ENCODE data around the gene GABARAP.

GABARAP gene

DNA sequence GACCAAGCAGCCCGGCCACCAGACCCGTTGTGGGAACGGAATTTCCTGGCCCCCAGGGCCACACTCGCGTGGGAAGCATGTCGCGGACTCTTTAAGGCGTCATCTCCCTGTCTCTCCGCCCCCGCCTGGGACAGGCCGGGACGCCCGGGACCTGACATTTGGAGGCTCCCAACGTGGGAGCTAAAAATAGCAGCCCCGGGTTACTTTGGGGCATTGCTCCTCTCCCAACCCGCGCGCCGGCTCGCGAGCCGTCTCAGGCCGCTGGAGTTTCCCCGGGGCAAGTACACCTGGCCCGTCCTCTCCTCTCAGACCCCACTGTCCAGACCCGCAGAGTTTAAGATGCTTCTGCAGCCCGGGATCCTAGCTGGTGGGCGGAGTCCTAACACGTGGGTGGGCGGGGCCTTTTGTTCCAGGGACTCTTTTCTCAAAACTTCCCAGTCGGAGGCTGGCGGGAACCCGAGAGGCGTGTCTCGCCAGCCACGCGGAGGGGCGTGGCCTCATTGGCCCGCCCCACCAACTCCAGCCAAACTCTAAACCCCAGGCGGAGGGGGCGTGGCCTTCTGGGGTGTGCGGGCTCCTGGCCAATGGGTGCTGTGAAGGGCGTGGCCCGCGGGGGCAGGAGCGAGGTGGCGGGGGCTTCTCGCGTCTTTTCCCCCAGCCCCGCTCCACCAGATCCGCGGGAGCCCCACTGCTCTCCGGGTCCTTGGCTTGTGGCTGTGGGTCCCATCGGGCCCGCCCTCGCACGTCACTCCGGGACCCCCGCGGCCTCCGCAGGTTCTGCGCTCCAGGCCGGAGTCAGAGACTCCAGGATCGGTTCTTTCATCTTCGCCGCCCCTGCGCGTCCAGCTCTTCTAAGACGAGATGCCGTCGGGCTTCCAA lies 39.1 kb upstream of the GABARAP start, which contains the start of gene SLC2A4:
TSS of gene SLC2A4 (plus strand) at position 645 of the 879 bp plus-strand sequence. CDS start at position 862, 217 bp downstream.
- no peak within 1 kb of the TSS for H3K27ac ChIP-seq (ENCODE audit: low read depth, low read length)
- peaks cover 4% of the 10 kb centered on the region; the same call in 1 of the 2 replicates for H3F3A ChIP-seq (ENCODE audit: insufficient read depth)
- no peak within 1 kb of the TSS for H2AFZ ChIP-seq (ENCODE audit: low read depth, low read length, severe bottlenecking)
- no peak within 1 kb of the TSS for H3K9ac ChIP-seq (ENCODE audit: low read length)
- H3K4me2 ChIP-seq (ENCODE audit: low read depth, low read length, poor library complexity, severe bottlenecking) = peak within 1 kb of the TSS; percentile 54
- peak within 1 kb of the TSS; percentile 31 for H3K4me3 ChIP-seq (ENCODE audit: insufficient read depth, low read length, poor library complexity, severe bottlenecking)
- no peaks in the 10 kb centered on the region for H4K20me1 ChIP-seq (ENCODE audit: low read depth, low read length)
- TF ChIP-seq, protein P1, sequence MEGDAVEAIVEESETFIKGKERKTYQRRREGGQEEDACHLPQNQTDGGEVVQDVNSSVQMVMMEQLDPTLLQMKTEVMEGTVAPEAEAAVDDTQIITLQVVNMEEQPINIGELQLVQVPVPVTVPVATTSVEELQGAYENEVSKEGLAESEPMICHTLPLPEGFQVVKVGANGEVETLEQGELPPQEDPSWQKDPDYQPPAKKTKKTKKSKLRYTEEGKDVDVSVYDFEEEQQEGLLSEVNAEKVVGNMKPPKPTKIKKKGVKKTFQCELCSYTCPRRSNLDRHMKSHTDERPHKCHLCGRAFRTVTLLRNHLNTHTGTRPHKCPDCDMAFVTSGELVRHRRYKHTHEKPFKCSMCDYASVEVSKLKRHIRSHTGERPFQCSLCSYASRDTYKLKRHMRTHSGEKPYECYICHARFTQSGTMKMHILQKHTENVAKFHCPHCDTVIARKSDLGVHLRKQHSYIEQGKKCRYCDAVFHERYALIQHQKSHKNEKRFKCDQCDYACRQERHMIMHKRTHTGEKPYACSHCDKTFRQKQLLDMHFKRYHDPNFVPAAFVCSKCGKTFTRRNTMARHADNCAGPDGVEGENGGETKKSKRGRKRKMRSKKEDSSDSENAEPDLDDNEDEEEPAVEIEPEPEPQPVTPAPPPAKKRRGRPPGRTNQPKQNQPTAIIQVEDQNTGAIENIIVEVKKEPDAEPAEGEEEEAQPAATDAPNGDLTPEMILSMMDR (IDR thresholded peaks at IDR 0.05; ENCODE audit: insufficient read depth, low read length, poor library complexity, severe bottlenecking) = no peak
- TF ChIP-seq EZH2phosphoT487 (conservative IDR thresholded peaks at IDR 0.05; ENCODE audit: low read length) = no peak
- H3K79me2 ChIP-seq (ENCODE audit: insufficient read depth, low read length) = no peaks in the 10 kb centered on the region
- H3K36me3 ChIP-seq (ENCODE audit: low read length) = no peaks in the 10 kb centered on the region
- no peaks in the 10 kb centered on the region for H3K9me2 ChIP-seq (replicated peaks; ENCODE audit: insufficient read depth, low read length)
- H3K27me3 ChIP-seq (ENCODE audit: low read length) = no peaks in the 10 kb centered on the region
- no peaks in the 10 kb centered on the region for H3K9me3 ChIP-seq (ENCODE audit: insufficient read depth, low read length)

DNA sequence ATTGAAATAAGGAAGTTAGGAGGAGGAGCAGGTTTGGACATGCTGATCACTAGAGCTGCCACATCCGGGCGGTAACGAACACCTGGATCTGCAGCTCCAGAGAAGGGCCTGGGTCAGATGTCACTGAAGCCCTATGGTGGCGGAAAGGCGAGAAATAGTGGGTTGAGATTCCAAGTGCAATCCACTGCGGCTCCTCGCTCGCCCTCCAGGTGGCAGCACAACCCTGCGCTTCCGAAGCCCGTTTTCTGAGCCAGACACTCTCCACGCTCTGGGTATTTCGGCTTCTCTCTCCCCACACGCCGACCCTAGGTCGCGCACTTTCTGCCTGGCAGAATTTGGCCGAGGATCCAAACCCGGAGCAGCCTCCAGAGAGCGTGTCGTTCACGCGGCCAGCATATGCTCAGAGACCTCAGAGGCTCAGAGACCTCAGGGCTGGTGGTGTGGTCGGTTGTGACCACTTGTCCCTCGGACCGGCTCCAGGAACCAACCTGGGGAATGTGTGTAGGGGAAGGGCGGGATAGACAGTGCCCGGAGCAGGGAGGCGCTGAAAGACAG lies 38.3 kb upstream of the GABARAP start:
- Histone ChIP-seq H3K9me2 (replicated peaks; ENCODE audit: insufficient read depth, low read length) (no peaks in the 10 kb centered on the region), H3K27ac (ENCODE audit: low read depth, low read length) (no peak overlapping the region), H3F3A (ENCODE audit: insufficient read depth) (peaks cover 4% of the 10 kb centered on the region; the same call in 1 of the 2 replicates), H3K9ac (ENCODE audit: low read length) (no peak overlapping the region), H4K20me1 (ENCODE audit: low read depth, low read length) (no peaks in the 10 kb centered on the region), H3K4me2 (ENCODE audit: low read depth, low read length, poor library complexity, severe bottlenecking) (peak overlapping the region; percentile 54), H3K27me3 (ENCODE audit: low read length) (no peaks in the 10 kb centered on the region), H3K36me3 (ENCODE audit: low read length) (no peaks in the 10 kb centered on the region), H3K9me3 (ENCODE audit: insufficient read depth, low read length) (no peaks in the 10 kb centered on the region), H3K4me3 (ENCODE audit: insufficient read depth, low read length, poor library complexity, severe bottlenecking) (no peak overlapping the region), H2AFZ (ENCODE audit: low read depth, low read length, severe bottlenecking) (no peak overlapping the region), H3K79me2 (ENCODE audit: insufficient read depth, low read length) (no peaks in the 10 kb centered on the region)
- TF ChIP-seq EZH2phosphoT487 (conservative IDR thresholded peaks at IDR 0.05; ENCODE audit: low read length) = no peak; the same call in 1 of the 2 replicates
- TF ChIP-seq, protein P1 (IDR thresholded peaks at IDR 0.05; ENCODE audit: insufficient read depth, low read length, poor library complexity, severe bottlenecking) = no peak

DNA sequence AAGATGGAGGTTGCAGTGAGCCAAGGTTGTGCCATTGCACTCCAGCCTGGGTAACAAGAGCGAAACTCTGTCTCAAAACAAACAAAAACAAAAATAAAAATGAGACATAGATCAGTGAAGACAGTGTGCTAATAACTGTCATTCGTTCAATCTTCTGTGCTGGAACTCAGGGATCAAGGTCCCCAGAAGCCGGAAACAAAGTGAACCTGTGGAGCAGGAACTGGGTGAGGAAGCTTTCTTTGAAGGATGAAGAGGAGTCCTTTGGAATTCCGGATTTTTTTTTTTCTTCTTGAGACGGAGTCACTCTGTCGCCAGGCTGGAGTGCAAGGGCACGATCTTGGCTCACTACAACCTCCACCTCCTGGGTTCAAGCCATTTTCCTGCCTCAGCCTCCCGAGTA lies 37.2 kb upstream of the GABARAP start:
- Histone ChIP-seq H3K9me3 (ENCODE audit: insufficient read depth, low read length) (no peaks in the 10 kb centered on the region), H3K9ac (ENCODE audit: low read length) (no peak overlapping the region), H3K4me2 (ENCODE audit: low read depth, low read length, poor library complexity, severe bottlenecking) (no peak overlapping the region), H3K36me3 (ENCODE audit: low read length) (no peaks in the 10 kb centered on the region), H3K79me2 (ENCODE audit: insufficient read depth, low read length) (no peaks in the 10 kb centered on the region), H3K27me3 (ENCODE audit: low read length) (no peaks in the 10 kb centered on the region), H3K9me2 (replicated peaks; ENCODE audit: insufficient read depth, low read length) (no peaks in the 10 kb centered on the region), H3K27ac (ENCODE audit: low read depth, low read length) (no peak overlapping the region), H4K20me1 (ENCODE audit: low read depth, low read length) (no peaks in the 10 kb centered on the region), H2AFZ (ENCODE audit: low read depth, low read length, severe bottlenecking) (no peak overlapping the region), H3K4me3 (ENCODE audit: insufficient read depth, low read length, poor library complexity, severe bottlenecking) (no peak overlapping the region), H3F3A (ENCODE audit: insufficient read depth) (peaks cover 4% of the 10 kb centered on the region; the same call in 1 of the 2 replicates)
- no peak for TF ChIP-seq EZH2phosphoT487 (conservative IDR thresholded peaks at IDR 0.05; ENCODE audit: low read length)
- TF ChIP-seq, protein P1 (IDR thresholded peaks at IDR 0.05; ENCODE audit: insufficient read depth, low read length, poor library complexity, severe bottlenecking) = no peak
